K562 (cell line): ENCODE data around the gene SP2. TPM values are rescaled to one million over a fixed set of nuclear protein-coding genes. Genes with fewer than 3 reads are reported as not detected.

Experiments used
- ATAC-seq: fragments of 200-7000 bp; cut with Tn5 transposase; 3 replicates; pipeline ENCODE4 v1.9.1; 2020; ENCODE audit warnings: moderate library complexity
- BruUV-seq: library from RNA; stranded (reverse); fragments of 400-500 nt; replicated peaks from 2 replicates; lab custom pipeline; 2021; lab: Mats Ljungman, UMichigan
- CTCF ChIA-PET: fragments of 300-600 bp; formaldehyde crosslinking; extraction: SDS; loops from one replicate; lab custom pipeline; 2021; ENCODE audit warnings: low intra/inter-chr PET ratio; lab: Yijun Ruan, JAX
- POLR2A ChIA-PET: fragments of 300-600, 350-650 bp; sonication (Branson Sonifier 250); formaldehyde crosslinking; extraction: SDS; loops from one replicate; lab custom pipeline; 2021; ENCODE audit warnings: antibody characterized with exemption, inconsistent platforms; lab: Yijun Ruan, JAX
- DNase-seq, 4 experiments: peaks; one replicate each; pipeline versions ENCODE4 v3.0.0 to v3.0.0-alpha.2; 2011 to 2018; ENCODE audit warnings: low spot score in 3 of 4, mixed read lengths in 3 of 4; ENCODE audit errors: extremely low read depth in 1 of 4
- FAIRE-seq: peaks from 2 replicates; lab custom pipeline; 2011; peaks lifted over from hg19 to GRCh38; lab: Jason Lieb, UNC
- H2AFZ ChIP-seq: 2 replicates; pipeline ENCODE4 v1.6.0; 2011; ENCODE audit warnings: low read depth, low read length, control low read depth, inconsistent platforms
- H3K27ac ChIP-seq: fragments of 200-600 bp; 3 replicates; pipeline ENCODE4 v1.8.0; 2011; ENCODE audit warnings: low read depth, mild to moderate bottlenecking, control low read depth, inconsistent platforms, low read length, moderate library complexity, mixed read lengths; ENCODE audit errors: extremely low read depth
- H3K27me3 ChIP-seq, 2 experiments: fragments of 300-600 bp in 1 of 2; 2 replicates in 1 of 2; 3 replicates in 1 of 2; pipeline versions ENCODE4 v1.6.0 to v1.8.0; 2011; ENCODE audit warnings: inconsistent platforms in 2 of 2, low read length in 2 of 2, mild to moderate bottlenecking in 1 of 2, mixed read lengths in 1 of 2, moderate library complexity in 1 of 2; ENCODE audit not compliant: control insufficient read depth in 2 of 2, insufficient read depth in 2 of 2
- H3K36me3 ChIP-seq: fragments of 300-600 bp; 3 replicates; pipeline ENCODE4 v1.8.0; 2011; ENCODE audit warnings: mild to moderate bottlenecking, low read length, inconsistent platforms; ENCODE audit not compliant: control insufficient read depth, insufficient read depth
- H3K4me1 ChIP-seq, 2 experiments: fragments of 200-600 bp in 1 of 2; replicated peaks in 1 of 2; 2 replicates in 1 of 2; 3 replicates in 1 of 2; pipeline versions ENCODE4 v1.5.1 to v1.8.0; 2011; ENCODE audit warnings: inconsistent platforms in 2 of 2, low read length in 2 of 2, mild to moderate bottlenecking in 1 of 2, mixed read lengths in 1 of 2, moderate library complexity in 1 of 2; ENCODE audit not compliant: control insufficient read depth in 2 of 2, insufficient read depth in 2 of 2
- H3K4me2 ChIP-seq: 2 replicates; pipeline ENCODE4 v1.6.1; 2011; ENCODE audit warnings: low read length, control low read depth, inconsistent platforms, mixed read lengths; ENCODE audit not compliant: insufficient read depth
- H3K4me3 ChIP-seq: fragments of 200-600 bp; sonication (generic), shearing (Covaris generic); 2 replicates; pipeline ENCODE4 v1.5.1; 2016; ENCODE audit warnings: control low read depth, inconsistent platforms
- H3K79me2 ChIP-seq: fragments of 200-600 bp; 3 replicates; pipeline ENCODE4 v1.8.0; 2011; ENCODE audit warnings: low read length, inconsistent platforms; ENCODE audit not compliant: control insufficient read depth, insufficient read depth
- H3K9ac ChIP-seq, 2 experiments: 2 replicates each; pipeline versions ENCODE4 v1.6.0 to v1.6.1; 2011; ENCODE audit warnings: low read depth in 2 of 2, low read length in 2 of 2, control low read depth in 1 of 2, inconsistent platforms in 1 of 2, mild to moderate bottlenecking in 1 of 2, mixed read lengths in 1 of 2; ENCODE audit not compliant: insufficient read depth in 1 of 2
- H3K9me1 ChIP-seq: one replicate; pipeline ENCODE4 v1.6.0; 2011; ENCODE audit warnings: inconsistent platforms, mild to moderate bottlenecking, low read length, moderate library complexity; ENCODE audit not compliant: control insufficient read depth, insufficient read depth
- H3K9me3 ChIP-seq: replicated peaks from 2 replicates; pipeline ENCODE4 v1.5.1; 2011; ENCODE audit warnings: low read depth, low read length, inconsistent platforms; ENCODE audit not compliant: control insufficient read depth, insufficient read depth
- H4K20me1 ChIP-seq: replicated peaks from 2 replicates; pipeline ENCODE4 v1.6.1; 2011; ENCODE audit warnings: low read length, inconsistent platforms, mixed read lengths; ENCODE audit not compliant: control insufficient read depth, insufficient read depth
- GMEB1 ChIP-seq: fragments of 250-450 bp; sonication (Bioruptor Pico); IDR thresholded peaks from 2 replicates; pipeline ENCODE4 v1.4.0; 2020; ENCODE audit warnings: mild to moderate bottlenecking
- MTA2 ChIP-seq: fragments of 450-650 bp; IDR thresholded peaks from 2 replicates; pipeline ENCODE4 v1.6.1; 2016; ENCODE audit warnings: low read depth
- PATZ1 ChIP-seq: fragments of 250-450 bp; sonication (Bioruptor Pico); IDR thresholded peaks from 2 replicates; pipeline ENCODE4 v1.5.0; 2020; ENCODE audit warnings: mild to moderate bottlenecking, borderline replicate concordance
- ZBTB17 ChIP-seq: fragments of 450-650 bp; formaldehyde crosslinking; IDR thresholded peaks from 2 replicates; pipeline ENCODE4 v1.4.0; 2020; ENCODE audit warnings: mild to moderate bottlenecking
- WGBS: fragments of 100-300 bp; shearing (Covaris generic); methylation state at CpG from one replicate; pipeline ENCODE4 v1.1.6; 2016; ENCODE audit warnings: low coverage, mixed read lengths; ENCODE audit not compliant: insufficient coverage; ENCODE audit errors: missing lambda C conversion rate; 5-methylcytosine and 5-hydroxymethylcytosine counted together
- in situ Hi-C: fragments of 300-500 bp; cut with MboI; formaldehyde crosslinking; loops from 4 replicates; pipeline ENCODE4 v1.15.0; 2018; ENCODE audit warnings: inconsistent platforms, mixed read lengths
- intact Hi-C: fragments of 100-400 bp; cut with micrococcal nuclease; formaldehyde crosslinking; loops from 2 replicates; pipeline ENCODE4 v1.14.2; 2022
- polyA plus RNA-seq, 8 experiments: library from polyadenylated mRNA; depleted of rRNA in 4 of 8; stranded (reverse) in 5 of 8; unstranded in 3 of 8; fragments of >200 nt; fragmentation: Nextera tagmentation in 2 of 8; fragmentation: Illumina TruSeq in 1 of 8; extraction: Ambion mirVana in 2 of 8; extraction: Trizol in 1 of 8; gene quantifications; 2 replicates each; pipeline versions ENCODE4 v1.2.1 to v1.2.3, GENCODE V29; 2011 to 2014; ENCODE audit warnings: inconsistent platforms in 1 of 8, missing spikeins in 1 of 8
- total RNA-seq, 7 experiments: library from RNA; depleted of rRNA in 6 of 7; stranded (reverse); fragments of >200 nt in 6 of 7; fragmentation: Illumina TruSeq in 2 of 7; extraction: Trizol in 2 of 7; gene quantifications; 2 replicates each; pipeline versions ENCODE4 v1.2.1 to v1.2.3, GENCODE V29; 2011 to 2021; ENCODE audit warnings: low replicate concordance in 1 of 7

The SP2 gene
- total and polyA plus RNA-seq, 9 of the 15 experiments (the other 6 are each of a cell fraction or from before 2014, with no cell fraction given), result 0.77 to 22.3 (median 2.3) TPM

GRCh38 chr17:47950448-47950847 lies 54.4 kb downstream of the SP2 start:
- H3K79me2 ChIP-seq, result no peaks in the 10 kb centered on the region
- ChIA-PET CTCF (interaction anchor here (0.6 to 0.8 kb wide), 2 partner anchors 19 to 60 kb away, joined by 3 to 5 read pairs; no protein-coding TSS in a partner anchor), POLR2A (interaction anchor here (0.6 to 2.8 kb wide), 6 partner anchors 9 to 162 kb away, joined by 3 to 14 read pairs (median 4); partner anchors contain the start of gene PNPO)
- intact Hi-C loops, result no loop called here
- no peak for FAIRE-seq
- peaks cover 42% of the 10 kb centered on the region for H3K36me3 ChIP-seq
- no peaks in the 10 kb centered on the region for H4K20me1 ChIP-seq
- H3K4me3 ChIP-seq, result no peak overlapping the region
- no peak for ATAC-seq
- TF ChIP-seq ZBTB17, result no peak
- TF ChIP-seq GMEB1 (CRISPR knock-in tag), result no peak
- no peak for TF ChIP-seq PATZ1
- no peak for TF ChIP-seq MTA2
- H3K27me3 ChIP-seq, result no peaks in the 10 kb centered on the region
- DNase-seq, result no peak
- H2AFZ ChIP-seq, result no peak overlapping the region
- 81% methylated on average over 4 of the region's 4 CpGs for WGBS
- in situ Hi-C loops, result loop anchor here (5.0 kb wide), 1 partner anchor 67 kb away; no protein-coding TSS in a partner anchor
- peaks cover 9% of the 10 kb centered on the region in 2 experiments; a peak in 3 of 5 replicates for H3K4me1 ChIP-seq
- no TSS peak for BruUV-seq
- no peak overlapping the region for H3K9ac ChIP-seq
- no peak overlapping the region for H3K27ac ChIP-seq
- H3K9me1 ChIP-seq, result no peaks in the 10 kb centered on the region
- H3K4me2 ChIP-seq, result no peak overlapping the region
- H3K9me3 ChIP-seq, result no peaks in the 10 kb centered on the region
